ENCODE data around the gene MEGF11. TPM values are rescaled to one million over a fixed set of nuclear protein-coding genes. Genes with fewer than 3 reads are reported as not detected.
A peak's percentile ranks its signal among the peaks of the same experiment; 100 is the strongest.

MEGF11 gene
- total RNA-seq, 1 donor from 2014 or later: 0.06 TPM

DNA sequence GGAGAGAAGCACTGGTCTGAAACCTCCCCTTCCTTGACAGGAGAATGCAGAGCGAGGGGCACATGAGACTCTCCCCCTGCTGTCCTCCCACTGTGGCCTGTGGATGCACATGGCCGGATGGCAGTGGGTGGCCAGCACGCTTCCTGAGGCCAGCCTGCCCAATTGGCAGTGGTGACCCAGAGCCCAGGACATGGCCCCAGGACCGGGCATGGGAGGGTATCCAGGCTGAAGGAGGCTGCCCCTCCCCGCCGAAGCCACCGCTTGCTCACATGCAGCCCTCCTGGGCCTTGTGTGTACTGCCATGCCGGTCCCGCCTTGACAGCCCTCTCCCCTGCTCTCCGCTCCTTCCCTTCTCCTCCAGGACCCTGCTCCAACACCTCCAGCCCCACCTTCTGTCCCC, 100.9 kb downstream of the MEGF11 start:
- Histone ChIP-seq H3K4me1 (peaks cover 11% of the 10 kb centered on the region), H3K4me3 (no peak overlapping the region), H3K9me3 (ENCODE audit: low read depth) (no peaks in the 10 kb centered on the region), H3K9ac (no peak overlapping the region), H4K20me1 (ENCODE audit: low read depth) (no peaks in the 10 kb centered on the region), H3F3A (ENCODE audit: low read depth) (no peaks in the 10 kb centered on the region), H3K79me2 (ENCODE audit: low read depth) (no peaks in the 10 kb centered on the region), H3K36me3 (no peaks in the 10 kb centered on the region), H3K27me3 (no peaks in the 10 kb centered on the region), H3K27ac (no peak overlapping the region), H2AFZ (replicated peaks) (no peak overlapping the region), H3K4me2 (no peak overlapping the region)
- peaks cover 20% of the 10 kb centered on the region for H3K27me3 Mint-ChIP-seq (ENCODE audit: insufficient read depth, low read depth)
- DNase-seq (ENCODE audit: low spot score): no peak
- H3K4me1 Mint-ChIP-seq: peaks cover 28% of the 10 kb centered on the region
- TF ChIP-seq EZH2 (IDR thresholded peaks at IDR 0.05) (no peak), EZH2phosphoT487 (IDR thresholded peaks at IDR 0.05) (no peak), CTCF (IDR thresholded peaks at IDR 0.05) (no peak)
- H3K4me3 Mint-ChIP-seq: no peak overlapping the region
- H3K27ac Mint-ChIP-seq: no peak overlapping the region
- H3K9me3 Mint-ChIP-seq: no peaks in the 10 kb centered on the region
- no peaks in the 10 kb centered on the region for H3K36me3 Mint-ChIP-seq

DNA sequence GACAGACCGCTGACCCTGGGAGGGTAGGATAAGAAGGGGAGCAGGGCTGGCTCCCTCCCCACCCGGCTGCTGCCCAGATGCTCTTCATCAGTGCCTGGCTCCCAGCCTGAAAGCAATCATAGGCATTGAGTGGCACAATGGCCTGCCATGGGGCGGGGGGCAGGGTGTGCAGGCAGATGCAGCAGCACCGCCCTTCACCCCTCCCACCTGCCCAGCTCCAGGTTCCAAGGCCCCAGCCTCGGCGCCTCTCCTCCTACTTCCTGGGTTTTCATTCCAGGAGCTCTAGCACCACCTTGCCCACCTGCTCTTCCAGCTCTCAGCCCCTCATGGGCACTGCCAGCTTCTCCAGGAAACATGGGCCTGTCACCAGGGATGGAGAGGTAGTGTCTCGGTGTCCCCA, 101.7 kb downstream of the MEGF11 start:
- Histone ChIP-seq H3K9me3 (ENCODE audit: low read depth) (no peaks in the 10 kb centered on the region), H3K4me2 (no peak overlapping the region), H3K27ac (no peak overlapping the region), H2AFZ (replicated peaks) (no peak overlapping the region), H3K4me3 (no peak overlapping the region), H3K27me3 (no peaks in the 10 kb centered on the region), H3K9ac (no peak overlapping the region), H3F3A (ENCODE audit: low read depth) (no peaks in the 10 kb centered on the region), H3K4me1 (peaks cover 4% of the 10 kb centered on the region), H4K20me1 (ENCODE audit: low read depth) (no peaks in the 10 kb centered on the region), H3K79me2 (ENCODE audit: low read depth) (no peaks in the 10 kb centered on the region), H3K36me3 (no peaks in the 10 kb centered on the region)
- H3K4me1 Mint-ChIP-seq: peaks cover 20% of the 10 kb centered on the region
- H3K27ac Mint-ChIP-seq: no peak overlapping the region
- TF ChIP-seq CTCF (IDR thresholded peaks at IDR 0.05) (peak; percentile 48), EZH2phosphoT487 (IDR thresholded peaks at IDR 0.05) (no peak), EZH2 (IDR thresholded peaks at IDR 0.05) (no peak)
- DNase-seq (ENCODE audit: low spot score): peak; percentile 63
- no peaks in the 10 kb centered on the region for H3K9me3 Mint-ChIP-seq
- H3K36me3 Mint-ChIP-seq: no peaks in the 10 kb centered on the region
- H3K4me3 Mint-ChIP-seq: no peak overlapping the region
- H3K27me3 Mint-ChIP-seq (ENCODE audit: insufficient read depth, low read depth): peaks cover 15% of the 10 kb centered on the region

DNA sequence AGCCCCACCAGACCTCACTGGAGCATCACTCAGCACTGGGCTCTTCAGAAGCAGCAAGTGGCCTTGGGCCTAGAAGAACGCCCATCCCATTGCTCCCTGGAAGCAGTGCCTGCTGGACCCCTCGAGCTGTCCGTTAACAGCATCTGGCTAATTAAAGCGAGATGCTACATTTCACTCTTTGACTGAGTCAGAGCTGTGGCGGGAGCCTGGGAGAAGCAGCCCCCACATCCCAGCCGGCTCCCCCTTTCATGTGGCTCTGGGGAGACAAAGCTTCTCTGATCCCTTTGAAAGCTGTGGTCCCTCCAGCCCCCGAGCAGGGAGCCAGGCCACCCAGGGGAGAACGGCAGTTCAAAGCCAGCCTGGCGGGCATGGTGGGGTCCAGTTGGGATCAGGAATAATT, 103.7 kb downstream of the MEGF11 start:
- H3K36me3 ChIP-seq: no peaks in the 10 kb centered on the region
- H3K4me3 ChIP-seq: no peak overlapping the region
- peaks cover 4% of the 10 kb centered on the region for H3K4me1 ChIP-seq
- peak overlapping the region; percentile 22 for H3K4me2 ChIP-seq
- no peak overlapping the region for H2AFZ ChIP-seq (replicated peaks)
- TF ChIP-seq EZH2 (IDR thresholded peaks at IDR 0.05) (no peak), EZH2phosphoT487 (IDR thresholded peaks at IDR 0.05) (no peak), CTCF (IDR thresholded peaks at IDR 0.05) (no peak)
- no peaks in the 10 kb centered on the region for H3K9me3 ChIP-seq (ENCODE audit: low read depth)
- Mint-ChIP-seq H3K4me3 (no peak overlapping the region), H3K36me3 (no peaks in the 10 kb centered on the region), H3K27me3 (ENCODE audit: insufficient read depth, low read depth) (peaks cover 11% of the 10 kb centered on the region), H3K4me1 (peaks cover 15% of the 10 kb centered on the region), H3K9me3 (no peaks in the 10 kb centered on the region), H3K27ac (no peak overlapping the region)
- no peaks in the 10 kb centered on the region for H4K20me1 ChIP-seq (ENCODE audit: low read depth)
- H3K79me2 ChIP-seq (ENCODE audit: low read depth): no peaks in the 10 kb centered on the region
- DNase-seq (ENCODE audit: low spot score): peak; percentile 40
- no peak overlapping the region for H3K9ac ChIP-seq
- H3K27me3 ChIP-seq: no peaks in the 10 kb centered on the region
- no peak overlapping the region for H3K27ac ChIP-seq
- H3F3A ChIP-seq (ENCODE audit: low read depth): no peaks in the 10 kb centered on the region

Data from neural progenitor cell (in vitro differentiated cells).